NCI-H146 (cell line): ENCODE data around the gene SERPINB3.
"Not testable (repeated sequence)": the region's sequence is repeated elsewhere in the genome, so short reads cannot be mapped to it uniquely, and the experiment has no call there.

Source experiments
- DNase-seq: peaks from one replicate; lab custom pipeline; 2025; lab: John Stamatoyannopoulos, UW

SERPINB3 gene

DNA sequence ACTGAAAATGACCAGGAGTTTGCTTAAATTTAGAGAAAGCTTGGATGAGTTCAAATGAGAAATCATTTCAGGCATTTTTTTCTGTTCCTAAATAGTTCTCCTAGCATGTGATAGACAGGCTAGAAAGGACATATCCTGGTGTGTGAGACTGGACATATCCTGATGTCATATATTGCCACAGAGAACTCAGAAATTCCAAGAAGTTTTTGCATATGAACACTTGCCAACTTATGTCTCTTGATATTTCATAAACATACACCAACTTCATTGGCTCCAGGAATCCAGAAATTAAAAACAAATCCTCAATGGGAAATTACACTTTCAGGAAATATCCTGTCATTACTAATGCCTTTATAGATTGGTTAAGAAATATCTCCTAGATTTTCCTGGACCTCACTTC is 14.8 kb downstream of the SERPINB3 start:
- DNase-seq: no peak

GRCh38 chr18:63644694-63645093 is 17.0 kb downstream of the SERPINB3 start:
- not testable (repeated sequence) for DNase-seq

- not testable (repeated sequence) for DNase-seq
Observed at GRCh38 chr18:63644142-63644541, 17.6 kb downstream of the SERPINB3 start, which contains the start of gene SERPINB4. SERPINB4 (minus strand) TSS chr18:63644256; CDS start chr18:63643577, 679 bp downstream.

DNA sequence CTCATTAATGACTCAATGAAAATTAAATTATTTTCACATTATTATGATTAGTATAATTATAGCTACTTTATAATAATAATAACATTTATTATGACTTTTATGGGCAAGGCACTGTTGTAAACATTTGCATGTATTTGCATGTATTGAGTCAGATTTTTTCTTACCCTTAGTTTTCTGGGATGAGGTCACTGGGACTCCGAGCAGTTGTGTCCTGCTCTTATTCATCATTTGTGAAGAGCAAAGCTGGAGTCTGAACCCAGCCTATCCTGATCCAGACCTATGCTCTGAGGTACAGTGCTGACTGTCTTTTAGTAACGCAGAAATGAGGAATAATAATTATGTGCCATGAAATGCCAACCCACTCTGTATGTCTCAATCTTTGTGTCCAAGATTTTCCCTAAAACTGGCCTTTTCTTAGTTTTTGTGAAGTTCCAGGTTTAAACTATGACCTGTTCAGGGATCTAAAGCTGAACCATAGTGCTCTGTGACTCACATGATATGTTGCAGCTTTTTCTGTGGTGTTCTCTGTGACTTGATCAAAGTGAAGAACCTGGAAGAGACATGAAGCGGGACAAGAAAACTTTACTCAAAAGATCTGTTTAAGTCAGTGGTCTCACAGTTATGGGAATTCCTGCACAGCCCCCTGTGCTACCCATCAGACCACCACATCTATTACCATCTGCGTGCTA is 18.9 kb downstream of the SERPINB3 start:
- not testable (repeated sequence) for DNase-seq

- DNase-seq: not testable (repeated sequence)
Observed at GRCh38 chr18:63641157-63641680, 20.5 kb downstream of the SERPINB3 start.

GRCh38 chr18:63637703-63638102 is 24.0 kb downstream of the SERPINB3 start:
- DNase-seq: no peak

DNA sequence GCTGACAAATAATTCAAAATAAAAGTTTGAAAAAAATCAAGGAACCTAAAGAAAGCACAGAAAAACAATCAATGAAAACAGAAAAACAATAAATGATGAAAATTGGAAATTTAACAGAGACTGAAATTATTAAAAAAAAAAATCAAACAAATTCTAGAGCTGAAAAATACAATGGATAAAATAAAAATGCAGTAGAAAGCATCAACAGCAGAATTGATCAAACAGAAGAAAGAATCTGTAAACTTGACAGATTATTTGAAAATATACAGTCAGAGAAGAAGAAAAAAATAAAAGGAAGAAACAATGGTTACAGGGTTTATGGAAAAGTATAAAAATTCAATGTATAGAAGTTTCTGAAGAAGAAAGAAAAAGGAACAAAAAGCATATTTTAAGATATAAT is 33.9 kb downstream of the SERPINB3 start:
- DNase-seq: no peak

DNA sequence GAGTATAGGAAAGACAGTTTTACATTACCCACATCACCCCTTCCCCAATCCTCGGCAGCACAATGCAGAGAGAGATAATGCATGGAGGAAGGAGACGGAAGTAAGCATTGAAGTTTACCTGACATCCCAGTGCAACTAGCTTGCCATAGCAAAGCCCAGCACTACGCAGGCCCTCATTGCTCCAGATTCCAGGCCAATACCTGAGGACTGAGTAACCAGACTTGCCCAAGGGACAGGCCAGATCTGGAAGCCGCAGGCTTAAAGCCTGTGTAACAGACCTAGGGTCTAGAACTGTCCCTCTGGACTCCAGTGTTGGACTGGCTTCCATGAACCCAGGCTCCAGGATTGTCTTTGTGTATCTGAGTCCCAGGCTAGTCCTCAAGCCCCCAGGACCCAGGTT is 35.3 kb downstream of the SERPINB3 start:
- no peak for DNase-seq

DNA sequence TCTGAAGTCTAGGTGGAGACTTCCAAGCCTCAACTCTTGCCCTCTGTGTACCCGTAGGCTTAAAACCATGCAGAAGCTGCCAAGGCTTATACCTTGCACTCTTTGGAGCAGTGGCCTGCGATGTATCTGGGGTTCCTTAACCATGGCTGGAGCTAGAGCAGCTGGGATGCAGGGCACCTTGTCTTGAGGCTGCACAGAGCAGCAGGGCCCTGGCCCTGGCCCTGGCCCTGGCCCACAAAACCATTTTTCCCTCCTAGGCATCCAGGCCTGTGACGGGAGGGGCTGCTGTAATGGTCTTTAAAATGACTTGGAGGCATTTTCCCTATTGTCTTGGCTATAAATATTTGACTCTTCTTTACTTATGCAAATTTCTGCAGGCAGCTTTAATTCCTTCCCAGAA is 36.8 kb downstream of the SERPINB3 start:
- no peak for DNase-seq

GRCh38 chr18:63619661-63620060 is 42.0 kb downstream of the SERPINB3 start:
- no peak for DNase-seq

- no peak for DNase-seq
Observed at GRCh38 chr18:63617915-63618234, 43.8 kb downstream of the SERPINB3 start.

DNA sequence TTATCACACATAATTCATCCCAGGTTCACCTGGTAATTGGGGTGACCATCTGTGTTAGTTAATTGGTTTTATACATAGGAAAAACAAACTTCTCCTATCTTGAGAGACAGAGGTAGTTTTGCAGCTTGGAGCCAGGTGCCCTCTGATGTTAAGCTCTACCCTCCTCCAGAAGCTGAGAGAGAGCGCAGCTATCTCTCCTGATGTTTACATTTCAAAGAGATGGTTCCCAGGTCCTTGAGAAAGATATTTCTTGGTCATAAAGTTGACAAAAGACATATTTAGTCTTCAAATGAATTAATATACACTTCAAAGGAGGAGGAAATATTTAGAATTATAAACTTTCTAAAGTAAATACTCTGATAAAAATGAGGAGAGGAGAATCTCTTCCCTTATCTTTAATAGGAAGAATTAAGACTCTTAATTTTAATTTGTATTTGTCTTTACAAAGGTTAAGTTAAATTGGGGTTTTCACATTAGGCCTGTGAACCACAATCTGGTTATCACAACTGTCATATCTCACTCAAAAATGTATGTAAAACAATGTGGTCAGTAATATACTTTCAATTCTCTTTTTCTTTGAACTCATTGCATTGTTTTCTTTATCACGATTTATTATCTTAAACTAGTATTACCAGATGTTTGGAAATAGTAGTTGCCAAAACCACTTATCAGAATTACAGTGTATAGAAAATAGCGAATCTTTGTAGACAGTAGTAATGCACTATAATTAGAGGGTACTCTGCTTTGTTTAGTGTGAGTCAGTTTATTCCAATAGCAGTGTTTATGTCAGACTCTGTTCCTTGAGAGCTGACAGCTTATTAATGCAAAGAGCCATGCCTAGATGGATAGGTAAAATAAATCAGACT is 44.4 kb downstream of the SERPINB3 start:
- no peak for DNase-seq

GRCh38 chr18:63613420-63613819 is 48.3 kb downstream of the SERPINB3 start:
- no peak for DNase-seq

- DNase-seq: no peak
Observed at GRCh38 chr18:63606526-63606925, 55.2 kb downstream of the SERPINB3 start.
